Measurements from ENCODE around the gene L3HYPDH.
"Not testable (repeated sequence)": the region's sequence is repeated elsewhere in the genome, so short reads cannot be mapped to it uniquely, and the experiment has no call there.

The L3HYPDH gene

DNA sequence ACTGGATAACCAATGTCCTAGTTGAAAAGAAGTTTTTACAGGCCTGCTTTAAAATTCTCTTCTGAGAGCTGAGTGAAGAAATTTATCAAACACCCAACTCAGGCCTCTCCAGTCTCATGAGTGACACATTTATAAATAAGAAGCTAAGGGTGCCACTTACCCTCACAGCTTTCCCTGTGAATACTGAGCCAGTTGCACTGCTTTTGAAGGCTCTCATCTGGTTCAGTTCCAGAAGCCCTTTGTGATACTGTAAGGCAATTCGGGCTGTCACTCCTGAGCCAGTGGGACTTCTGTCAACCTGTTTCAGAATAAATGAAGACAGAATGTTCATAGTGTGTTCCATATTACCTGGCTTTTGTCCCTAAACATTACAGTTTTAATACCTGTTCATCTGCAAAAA lies 8.5 kb downstream of the L3HYPDH start:
- DNase-seq, result no peak

DNA sequence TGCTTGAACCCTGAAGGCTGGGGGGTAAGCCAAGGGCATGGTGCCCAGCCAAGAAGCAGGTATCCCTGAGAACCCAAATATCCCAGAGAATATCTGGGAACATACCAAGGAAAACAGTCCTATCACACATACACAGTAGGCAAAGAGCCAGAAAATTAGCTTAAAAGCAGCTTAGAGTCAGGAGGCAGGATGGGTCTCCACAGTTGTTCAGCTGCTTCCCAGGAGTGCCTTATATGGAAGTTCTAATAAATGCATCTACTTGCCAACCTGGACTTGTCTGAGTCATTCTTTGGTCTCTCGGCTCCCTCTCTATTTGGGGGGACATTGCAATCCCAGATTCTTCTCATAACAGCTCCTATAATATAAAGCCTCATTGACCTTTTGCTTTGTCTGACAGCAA lies 10.0 kb downstream of the L3HYPDH start:
- DNase-seq, result no peak

DNA sequence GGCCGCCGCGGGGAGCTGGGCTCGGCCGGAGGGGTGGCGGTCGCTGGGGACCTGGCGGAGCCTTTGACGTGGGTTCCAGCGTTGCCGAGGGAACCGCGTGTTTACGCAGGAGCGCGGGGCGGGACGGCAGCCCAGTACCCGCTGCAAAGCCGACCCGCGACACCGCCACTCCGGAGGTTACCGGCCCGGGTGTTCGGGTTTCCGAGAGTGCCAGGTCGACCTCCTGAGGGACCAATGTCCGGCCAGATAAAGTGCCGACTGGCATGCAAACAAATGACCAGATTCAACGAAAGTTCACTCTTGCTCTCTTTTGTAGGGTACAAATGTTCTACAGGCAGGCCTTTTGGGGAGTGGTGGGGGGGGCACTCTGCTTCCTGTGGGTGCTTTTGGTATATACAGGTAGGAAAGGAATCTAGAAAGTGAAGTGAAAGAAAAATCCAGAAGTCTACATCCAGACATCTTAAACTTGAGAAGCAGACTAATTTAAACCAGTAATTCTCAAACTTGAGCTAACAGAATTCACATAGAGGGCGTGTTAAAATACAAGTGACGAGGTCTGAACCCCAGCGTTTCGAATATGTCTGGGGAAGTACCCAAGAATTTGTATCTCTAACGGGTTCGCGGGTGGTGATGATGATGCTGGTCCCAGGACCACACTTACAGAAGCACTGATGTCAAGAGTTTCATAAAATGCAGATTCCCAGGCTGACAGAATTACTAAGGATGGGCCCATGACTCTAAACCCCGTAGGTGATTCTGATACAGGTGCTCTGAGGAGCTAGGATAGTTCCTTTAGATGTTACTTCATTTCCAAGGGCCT lies 18.7 kb downstream of the L3HYPDH start, which contains the start of gene GPR135:
Gene GPR135 (minus strand): TSS at position 65 of the 820 bp plus-strand sequence. CDS start 154 bp downstream, outside the sequence.
- no peak for DNase-seq

DNA sequence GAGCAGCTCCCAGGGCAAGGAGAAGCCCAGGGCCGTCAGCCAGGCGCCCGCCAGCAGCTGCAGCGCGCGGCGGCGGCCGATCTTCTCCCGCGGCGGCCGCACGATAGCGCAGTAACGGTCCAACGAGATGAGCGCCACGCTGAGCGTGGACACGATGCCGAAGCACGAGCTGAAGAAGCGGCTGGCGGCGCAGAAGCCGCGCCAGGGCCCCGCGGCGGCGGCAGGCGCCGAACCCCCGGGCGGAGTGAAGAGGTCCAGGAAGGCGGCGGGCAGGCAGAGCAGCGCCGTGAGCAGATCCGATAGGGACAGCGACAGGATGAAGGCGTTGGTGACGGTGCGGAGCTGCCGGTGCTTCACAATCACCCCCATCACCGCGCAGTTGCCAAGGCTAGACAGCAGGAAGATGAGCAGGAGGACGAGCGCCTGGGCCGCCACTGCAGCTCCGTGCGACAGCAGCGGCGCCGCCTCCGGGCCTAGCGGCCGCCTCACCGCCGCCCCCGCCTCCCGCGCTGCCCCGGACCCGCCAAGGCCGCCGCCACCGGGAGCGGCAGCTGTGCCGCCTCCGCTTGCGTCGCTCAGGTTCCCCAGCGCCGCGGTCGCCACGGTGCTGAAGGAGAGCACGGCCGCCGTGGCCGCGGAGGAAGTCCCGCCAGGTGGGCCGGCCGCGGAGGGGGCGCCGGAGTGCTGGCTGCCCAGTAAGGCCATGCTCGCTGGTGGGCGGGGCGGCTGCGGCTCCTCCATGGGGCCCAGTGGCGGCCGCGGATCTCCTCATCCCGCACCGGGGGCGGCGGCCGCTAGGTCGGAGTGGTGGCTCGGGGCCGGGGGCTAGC lies 19.5 kb downstream of the L3HYPDH start:
- peak; percentile 70 for DNase-seq

DNA sequence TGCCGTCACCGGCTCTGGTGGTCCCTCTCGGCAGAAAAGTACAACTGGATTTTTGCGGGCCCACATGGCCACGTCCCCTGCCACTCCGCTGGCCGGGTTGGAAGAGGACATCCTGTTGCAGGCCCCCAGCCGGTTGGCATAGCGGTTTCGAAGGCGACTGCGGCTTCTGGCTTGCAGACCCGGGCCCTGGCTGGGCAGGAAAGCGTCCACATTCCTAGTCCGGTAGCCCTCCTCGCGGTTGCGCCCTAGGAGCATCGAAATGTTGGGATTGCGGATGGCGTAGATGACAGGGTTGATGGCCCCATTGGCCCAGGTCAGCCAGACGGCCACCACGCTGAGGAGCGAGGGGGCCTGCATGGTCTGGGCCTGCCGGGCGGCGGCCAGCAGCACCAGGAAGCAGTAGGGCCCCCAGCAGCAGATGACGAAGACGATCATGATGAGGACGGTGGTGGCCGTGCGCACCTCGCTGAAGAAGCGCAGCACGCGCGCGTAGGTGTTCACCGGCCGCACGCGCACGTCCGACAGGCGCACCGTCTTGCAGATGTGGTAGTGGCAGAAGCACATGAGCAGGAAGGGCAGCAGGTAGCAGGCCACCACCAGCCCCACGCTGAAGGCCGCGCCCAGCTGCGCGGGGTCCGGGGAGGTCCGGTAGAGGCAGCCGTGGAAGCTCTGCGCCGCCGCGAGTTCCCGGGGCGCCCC lies 20.3 kb downstream of the L3HYPDH start:
- no peak for DNase-seq

DNA sequence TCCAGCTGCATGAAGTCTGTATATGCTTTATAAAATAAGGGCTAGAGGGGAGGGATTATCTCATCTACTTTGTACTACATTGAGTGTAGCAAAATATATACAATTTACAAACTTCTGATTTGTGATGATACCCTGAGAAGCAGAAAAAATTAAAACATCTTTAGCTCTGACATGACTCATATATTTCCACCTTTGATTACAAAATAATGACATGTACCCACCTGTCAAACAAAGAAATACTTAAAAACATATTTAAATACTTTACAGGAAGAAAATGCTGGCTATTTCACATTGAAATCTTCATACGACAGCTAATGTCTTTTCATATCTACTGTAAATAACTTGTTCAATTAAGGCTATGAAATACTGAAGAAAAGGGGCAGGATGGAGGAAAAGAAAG lies 22.3 kb downstream of the L3HYPDH start:
- no peak for DNase-seq

DNA sequence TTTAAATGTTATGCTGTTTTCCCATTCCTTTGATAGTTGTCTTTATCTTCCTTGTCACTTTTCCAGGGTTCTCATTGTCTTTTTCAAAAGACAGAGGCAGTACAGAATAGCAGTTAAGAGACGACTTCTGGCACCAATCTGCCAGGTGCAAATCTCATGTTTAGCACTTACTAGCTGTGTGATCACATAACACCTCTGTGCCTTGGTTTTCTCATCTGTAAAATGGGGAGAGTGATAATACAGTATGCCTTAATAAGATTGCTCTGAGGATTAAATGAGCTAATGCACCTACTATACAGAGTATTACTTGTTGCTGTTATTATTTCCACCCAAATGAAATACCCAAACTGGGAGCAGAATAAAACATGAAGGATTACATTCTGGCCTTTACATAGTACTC lies 23.8 kb downstream of the L3HYPDH start:
- DNase-seq, result no peak

DNA sequence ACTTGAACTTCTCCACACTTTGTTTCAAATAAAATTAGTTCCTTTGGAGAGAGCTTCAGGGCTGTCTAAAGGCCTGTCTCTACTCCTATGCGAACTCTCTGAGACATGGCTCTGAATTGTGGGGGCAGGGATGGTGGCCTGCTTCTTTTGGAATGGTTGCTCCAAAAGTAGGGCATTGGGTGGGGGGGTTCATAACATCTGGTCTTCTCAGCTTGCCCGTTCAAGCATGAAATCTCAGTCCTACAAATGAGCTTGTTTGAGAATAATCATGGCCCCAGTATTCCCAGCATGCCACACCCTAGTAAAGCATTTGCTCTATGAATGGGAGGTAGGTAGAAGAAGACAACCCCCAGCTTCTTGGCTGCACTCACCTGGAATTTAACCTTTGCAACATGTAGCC lies 25.7 kb downstream of the L3HYPDH start:
- DNase-seq, result no peak

DNA sequence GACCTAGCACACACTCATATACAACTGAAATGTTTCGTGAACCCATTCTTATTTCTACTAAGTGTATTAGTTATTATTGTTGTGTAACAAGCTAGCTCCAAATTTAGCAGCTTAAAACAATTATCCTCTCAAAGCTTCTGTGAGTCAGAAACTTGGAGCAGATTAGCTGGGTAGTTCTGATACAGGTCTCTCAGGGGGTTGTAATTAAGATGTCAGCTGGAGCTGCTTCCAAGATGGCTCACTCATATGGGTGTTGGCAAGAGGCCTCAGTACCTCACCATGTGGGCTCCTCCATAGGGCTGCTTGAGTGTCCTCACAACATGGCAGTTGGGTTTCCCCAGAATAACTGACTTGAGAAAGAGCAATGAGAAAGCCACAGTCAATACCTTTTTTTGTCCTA lies 28.8 kb downstream of the L3HYPDH start:
- DNase-seq, result no peak

DNA sequence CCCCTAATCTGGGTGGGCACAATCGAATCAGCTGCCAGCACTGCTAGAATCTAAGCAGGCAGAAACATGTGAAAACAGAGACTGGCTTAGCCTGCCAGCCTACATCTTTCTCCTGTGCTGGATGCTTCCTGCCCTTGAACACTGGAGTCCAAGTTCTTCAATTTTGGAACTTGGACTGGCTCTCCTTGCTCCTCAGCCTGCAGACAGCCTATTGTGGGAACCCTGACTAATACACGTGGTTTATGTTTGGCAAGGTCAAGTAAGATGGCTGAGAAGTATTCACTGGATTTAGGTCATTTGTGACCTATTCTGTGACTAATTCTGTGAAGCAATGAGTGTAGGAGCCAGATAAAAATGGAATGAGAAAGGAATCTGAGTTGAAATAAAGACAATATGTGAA lies 30.1 kb downstream of the L3HYPDH start:
- DNase-seq, result no peak

DNA sequence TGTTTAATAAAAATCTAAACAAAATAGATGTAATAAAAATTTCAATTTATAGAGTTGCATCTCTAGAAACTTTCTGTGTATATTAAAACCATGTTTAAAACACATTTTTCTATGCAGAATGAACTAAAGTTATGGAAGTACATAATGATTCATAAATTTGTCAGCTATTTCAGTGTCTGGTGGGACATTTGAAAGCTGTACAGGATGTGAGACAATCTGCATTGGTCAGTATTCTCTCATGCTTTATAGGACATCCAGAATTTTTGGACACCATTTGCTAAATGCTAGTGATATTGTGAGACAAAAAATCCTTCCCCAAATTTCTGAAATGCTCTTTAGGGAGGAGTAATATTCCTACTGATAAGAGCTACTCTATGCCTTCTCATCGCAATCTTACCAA lies 32.4 kb downstream of the L3HYPDH start:
- DNase-seq, result no peak

DNA sequence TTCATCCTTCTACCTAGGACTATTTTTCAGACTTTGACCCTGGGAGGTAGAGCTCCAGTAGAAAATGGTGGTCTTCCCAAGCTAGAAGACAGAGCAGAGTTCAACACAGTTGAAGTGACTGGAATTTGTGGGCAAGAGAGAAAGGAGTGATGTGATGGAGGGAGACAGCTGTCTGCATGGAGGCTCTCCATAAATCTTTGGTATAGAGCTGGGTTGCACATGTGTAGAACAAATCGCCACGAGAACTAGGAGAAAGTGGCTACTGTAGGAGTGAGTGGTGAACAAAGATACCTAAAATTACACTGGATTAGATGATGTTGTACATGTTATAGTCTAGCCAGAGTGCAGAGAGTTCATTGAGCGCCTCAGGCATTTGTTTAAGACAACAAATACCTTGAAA lies 33.5 kb downstream of the L3HYPDH start:
- no peak for DNase-seq

DNA sequence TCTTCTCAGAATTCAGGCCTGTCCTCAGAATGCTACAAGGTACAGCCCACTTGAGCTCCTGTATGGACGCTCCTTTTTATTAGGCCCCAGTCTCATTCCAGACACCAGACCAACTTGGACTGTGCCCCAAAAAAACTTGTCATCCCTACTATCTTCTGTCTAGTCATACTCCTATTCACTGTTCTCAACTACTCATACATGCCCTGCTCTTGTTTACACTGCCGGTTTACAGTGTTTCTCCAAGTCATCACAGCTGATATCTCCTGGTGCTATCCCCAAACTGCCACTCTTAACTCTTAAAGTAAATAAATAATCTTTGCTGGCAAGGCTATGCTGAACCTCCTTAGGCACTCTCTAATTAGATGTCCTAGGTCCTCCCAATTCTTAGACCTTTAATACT lies 35.5 kb downstream of the L3HYPDH start:
- DNase-seq, result not testable (repeated sequence)

DNA sequence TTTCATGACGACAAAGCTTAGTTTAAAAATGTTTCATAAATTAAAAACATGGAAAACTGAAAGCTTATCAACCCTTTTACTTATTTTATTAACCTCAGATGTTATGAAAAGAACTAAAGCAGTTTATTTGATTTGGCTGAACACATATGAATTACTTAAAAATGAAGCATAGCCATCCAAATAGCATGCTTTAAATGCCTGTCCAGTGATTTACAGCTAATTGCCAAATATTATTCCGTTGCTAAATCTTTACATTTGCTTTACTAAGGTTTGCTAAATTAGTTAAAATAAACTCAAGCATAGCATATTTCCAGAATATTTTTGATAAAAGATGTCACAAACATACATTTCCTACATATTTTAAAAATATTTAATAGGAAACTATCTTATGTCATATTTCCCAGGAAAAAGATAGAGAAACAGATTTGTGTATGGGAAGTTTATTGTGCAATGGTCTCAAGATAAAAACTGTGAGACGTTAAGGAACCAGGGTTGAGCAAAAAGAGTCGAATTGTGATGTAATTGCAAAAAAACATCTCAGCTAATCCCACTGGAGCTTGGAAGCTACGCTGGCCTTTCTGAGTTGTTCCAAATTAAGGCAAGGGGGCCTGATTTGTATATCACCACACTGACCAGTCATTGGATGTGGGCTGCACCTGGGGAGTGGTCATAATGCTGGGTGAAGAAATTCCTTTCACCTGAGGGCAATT lies 44.8 kb downstream of the L3HYPDH start:
- DNase-seq, result no peak

DNA sequence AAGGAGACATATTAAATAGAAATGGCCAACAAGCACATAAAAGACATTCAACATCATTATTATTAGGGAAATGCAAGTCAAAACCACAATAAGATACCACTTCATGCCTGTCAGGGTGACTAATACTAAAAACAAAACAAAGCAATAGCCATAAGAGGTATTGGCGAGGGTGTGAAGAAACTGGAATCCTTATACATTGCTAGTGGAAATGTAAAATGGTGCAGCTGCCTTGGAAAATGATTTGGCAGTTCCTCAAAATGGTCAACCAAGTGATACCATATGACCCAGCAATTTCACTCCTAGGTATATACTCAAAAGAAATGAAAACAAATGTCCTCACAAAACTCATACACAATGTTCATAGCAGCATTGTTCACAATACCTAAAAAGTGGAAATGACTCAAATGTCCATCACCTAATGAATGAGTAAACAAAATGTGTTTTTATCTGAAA lies 46.0 kb downstream of the L3HYPDH start:
- no peak for DNase-seq

DNA sequence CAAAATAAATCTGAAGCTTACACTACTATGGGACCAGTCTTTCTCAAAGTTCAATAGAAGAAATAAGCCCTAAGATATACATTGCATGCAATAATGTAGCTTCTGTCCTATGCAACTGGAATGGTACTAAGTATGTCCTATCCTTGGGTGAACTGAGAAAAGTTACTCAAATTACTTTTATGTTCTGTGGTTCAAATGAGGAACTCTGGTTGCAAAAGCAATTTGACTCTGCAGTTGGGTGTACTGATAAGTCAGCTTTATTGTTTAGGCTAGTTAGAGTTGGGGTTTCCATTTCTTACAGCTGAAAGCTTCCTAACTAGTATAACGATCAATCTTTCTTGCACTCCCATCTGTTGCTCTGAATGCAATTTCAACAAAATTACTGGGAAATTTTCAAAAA lies 48.2 kb downstream of the L3HYPDH start:
- DNase-seq, result no peak

DNA sequence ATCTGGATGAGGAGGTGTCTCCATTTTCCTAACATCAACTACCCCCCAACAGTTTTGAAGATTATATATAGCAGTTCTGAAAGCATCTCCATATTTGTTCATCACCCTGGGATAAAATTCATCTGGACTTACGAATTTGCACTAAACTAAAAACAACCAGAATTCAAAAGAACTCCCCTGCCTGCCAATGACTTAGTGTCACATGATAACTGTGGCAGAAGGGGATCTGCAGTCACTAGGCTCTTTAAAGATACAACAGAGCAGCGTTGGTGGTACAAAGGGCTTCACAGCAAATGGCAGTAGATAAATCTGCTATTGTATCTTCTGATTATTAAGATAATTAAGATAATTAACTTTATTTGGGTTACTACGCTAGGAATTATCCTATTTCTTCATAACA lies 49.1 kb downstream of the L3HYPDH start:
- no peak for DNase-seq

DNA sequence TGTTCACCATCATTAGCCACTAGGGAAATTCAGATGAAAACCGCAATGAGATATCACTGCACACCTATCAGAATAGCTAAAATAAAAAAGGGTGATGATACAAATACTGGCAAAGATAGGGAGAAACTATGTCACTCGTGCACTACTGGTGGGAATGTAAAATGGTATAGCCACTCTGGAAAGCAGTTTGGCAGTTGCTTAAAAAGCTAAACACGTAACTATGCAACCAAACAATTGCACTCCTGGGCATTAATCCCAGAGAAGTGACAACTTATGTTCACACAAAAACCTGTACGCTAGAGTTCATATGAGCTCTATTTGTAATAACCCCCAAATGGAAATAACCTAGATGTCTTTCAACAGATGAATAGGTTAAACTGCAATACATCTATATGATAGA lies 54.4 kb downstream of the L3HYPDH start:
- no peak for DNase-seq

DNA sequence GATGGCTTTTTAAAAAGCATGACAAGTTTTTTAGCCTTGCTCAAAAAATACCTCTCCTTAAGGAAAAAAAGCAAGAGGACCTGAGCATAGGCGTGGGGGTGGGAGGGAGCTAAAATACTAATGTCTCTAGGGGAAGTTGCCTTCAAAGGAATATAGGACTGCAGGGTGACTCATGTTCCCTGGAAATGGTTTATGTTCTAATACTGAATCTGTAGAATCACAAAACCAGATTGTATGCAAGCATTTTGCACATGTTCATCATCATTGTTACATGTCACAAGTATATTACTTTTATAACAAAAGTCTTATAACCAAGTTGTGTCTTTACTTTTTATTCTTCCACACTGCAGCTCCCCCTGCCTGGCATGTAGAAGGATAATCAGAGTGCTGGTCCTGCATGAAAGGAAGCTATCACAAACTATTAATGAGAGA lies 55.6 kb downstream of the L3HYPDH start:
- no peak for DNase-seq

DNA sequence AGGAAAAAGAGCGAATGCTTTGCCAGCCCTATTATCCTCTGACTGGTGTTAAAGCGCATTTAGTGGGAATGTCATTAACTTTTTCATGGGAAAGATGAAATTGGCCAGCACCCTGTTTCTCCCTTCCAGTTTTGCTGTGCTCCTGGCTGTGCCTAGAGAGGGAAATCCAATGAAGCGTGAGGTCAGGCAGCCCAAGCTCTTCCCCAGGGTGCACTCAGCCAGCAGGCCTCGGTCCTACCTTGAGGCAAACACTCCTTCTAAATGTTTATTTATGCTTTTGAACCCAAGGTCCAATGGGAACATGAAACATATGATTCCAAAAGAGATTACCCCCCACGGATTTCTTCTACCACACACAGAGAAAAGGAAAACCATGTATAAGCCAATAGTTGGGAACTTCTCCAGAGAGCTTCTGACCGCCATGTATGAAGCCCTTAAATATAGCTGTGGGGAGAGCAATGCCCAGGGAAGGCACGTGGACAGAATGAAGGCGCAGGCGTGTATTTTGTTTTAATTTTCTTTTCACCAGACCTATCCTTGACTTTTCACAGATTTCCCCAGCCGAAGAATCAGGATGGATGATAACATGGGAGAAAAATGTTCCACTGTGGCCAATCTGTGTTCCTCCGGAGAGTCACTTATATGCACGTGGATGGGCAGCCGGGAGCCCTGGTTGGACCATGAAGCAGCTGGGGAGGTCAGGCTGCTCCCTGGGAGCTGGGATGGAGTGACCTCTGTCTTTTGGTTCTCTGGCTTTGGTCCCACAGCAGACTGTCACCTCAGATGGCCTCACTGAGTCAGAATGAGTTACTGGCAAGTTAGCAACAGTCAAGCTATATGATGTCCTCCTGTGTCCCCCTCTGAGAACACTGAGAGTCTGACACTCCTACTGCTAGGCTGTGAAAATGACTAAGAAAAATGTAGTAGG lies 56.3 kb downstream of the L3HYPDH start:
- peak; percentile 41 for DNase-seq

DNA sequence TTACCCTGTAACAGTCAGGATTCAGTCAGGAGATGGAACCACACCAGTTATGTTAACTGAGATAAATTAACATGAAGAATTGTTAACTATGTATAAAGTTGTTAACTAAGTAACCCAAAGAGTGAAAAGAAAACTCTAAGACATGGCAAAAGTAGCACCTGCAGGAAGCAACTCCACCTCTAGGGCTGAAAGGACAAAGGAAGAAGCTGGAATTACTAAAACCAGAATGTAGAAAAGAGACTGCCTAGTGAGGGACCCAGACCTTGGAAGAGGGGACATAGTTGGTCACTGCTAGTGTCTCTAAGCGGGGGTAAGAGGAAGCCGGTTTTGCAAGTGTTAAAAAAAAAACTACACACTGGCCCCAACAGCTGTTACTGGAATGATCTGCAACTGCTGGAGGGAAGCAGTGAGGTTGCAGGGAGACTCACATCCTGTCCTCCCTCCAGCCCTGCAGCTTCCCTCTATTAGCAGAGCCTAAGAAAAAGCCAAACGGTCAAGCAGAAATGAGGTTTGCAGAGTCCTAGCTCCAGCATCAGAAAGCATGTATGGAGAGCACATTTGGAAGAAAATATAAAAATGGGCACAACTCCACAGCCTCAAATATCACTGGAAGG lies 58.8 kb downstream of the L3HYPDH start:
- no peak for DNase-seq
